Dedifferentiated amniotic fluid mesenchymal stem cell (primary cell): ENCODE results near the gene SERPINE1.
A peak's percentile ranks its signal among the peaks of the same experiment; 100 is the strongest.
"Not testable (repeated sequence)": the region's sequence is repeated elsewhere in the genome, so short reads cannot be mapped to it uniquely, and the experiment has no call there.

Experiments
- DNase-seq: peaks from one replicate; pipeline ENCODE4 v3.0.0-alpha.2; 2016; ENCODE audit errors: extremely low spot score

Gene SERPINE1

GRCh38 chr7:101100858-101101847 is 25.8 kb upstream of the SERPINE1 start:
- no peak for DNase-seq

GRCh38 chr7:101102026-101102425 is 24.9 kb upstream of the SERPINE1 start:
- no peak for DNase-seq

GRCh38 chr7:101103701-101104100 is 23.2 kb upstream of the SERPINE1 start:
- DNase-seq = not testable (repeated sequence)

GRCh38 chr7:101104193-101104713 is 22.7 kb upstream of the SERPINE1 start:
- no peak for DNase-seq

- DNase-seq = no peak
These were observed 22.1 kb upstream of the SERPINE1 start for GRCh38 chr7:101104799-101105198.

- not testable (repeated sequence) for DNase-seq
These were observed 21.7 kb upstream of the SERPINE1 start for GRCh38 chr7:101105248-101105647.

- no peak for DNase-seq
These were observed 20.5 kb upstream of the SERPINE1 start for GRCh38 chr7:101106386-101106785.

- DNase-seq = no peak
These were observed 18.5 kb upstream of the SERPINE1 start for GRCh38 chr7:101108330-101108857.

- DNase-seq = no peak
These were observed 17.9 kb upstream of the SERPINE1 start for GRCh38 chr7:101108961-101109360.

- DNase-seq = no peak
These were observed 17.5 kb upstream of the SERPINE1 start for GRCh38 chr7:101109368-101109767.

- no peak for DNase-seq
These were observed 15.6 kb upstream of the SERPINE1 start for GRCh38 chr7:101111261-101111660.

- no peak for DNase-seq
These were observed 14.7 kb upstream of the SERPINE1 start for GRCh38 chr7:101112233-101112632.

GRCh38 chr7:101113140-101113539 is 13.8 kb upstream of the SERPINE1 start:
- DNase-seq = not testable (repeated sequence)

GRCh38 chr7:101113836-101114235 is 13.1 kb upstream of the SERPINE1 start:
- DNase-seq = no peak

- DNase-seq = no peak
These were observed 12.4 kb upstream of the SERPINE1 start for GRCh38 chr7:101114492-101114891.

GRCh38 chr7:101115215-101115614 is 11.7 kb upstream of the SERPINE1 start:
- DNase-seq = no peak

- no peak for DNase-seq
These were observed 10.0 kb upstream of the SERPINE1 start for GRCh38 chr7:101116898-101117297.

- DNase-seq = no peak
These were observed 8.0 kb upstream of the SERPINE1 start for GRCh38 chr7:101118856-101119255.

GRCh38 chr7:101119876-101120275 is 7.0 kb upstream of the SERPINE1 start:
- DNase-seq = no peak

GRCh38 chr7:101120315-101120714 is 6.6 kb upstream of the SERPINE1 start:
- DNase-seq = no peak

- DNase-seq = not testable (repeated sequence)
These were observed 5.3 kb upstream of the SERPINE1 start for GRCh38 chr7:101121631-101121990.

- DNase-seq = peak; percentile 99
These were observed 4.6 kb upstream of the SERPINE1 start for GRCh38 chr7:101121991-101122932.
